DOHH2 (cell line): Measurements from ENCODE around the gene FARP2.

Source experiments
- H3F3A ChIP-seq: fragments of 200-600 bp; sonication (generic), shearing (Covaris generic); 2 replicates; pipeline ENCODE4 v1.6.0; 2016; ENCODE audit warnings: antibody characterized with exemption, mild to moderate bottlenecking; ENCODE audit not compliant: control insufficient read depth, insufficient read depth
- H3K27ac ChIP-seq: fragments of 200-600 bp; sonication (generic); 2 replicates; pipeline ENCODE4 v1.5.1; 2014; ENCODE audit warnings: low read depth, mild to moderate bottlenecking, low read length, moderate library complexity
- H3K27me3 ChIP-seq: fragments of 200-600 bp; sonication (generic); 2 replicates; pipeline ENCODE4 v1.6.1; 2014; ENCODE audit warnings: mild to moderate bottlenecking, low read length, mixed read lengths; ENCODE audit not compliant: control insufficient read depth
- H3K36me3 ChIP-seq: fragments of 200-600 bp; sonication (generic); 2 replicates; pipeline ENCODE4 v1.6.1; 2014; ENCODE audit warnings: mild to moderate bottlenecking, low read length, moderate library complexity, mixed read lengths; ENCODE audit not compliant: control insufficient read depth
- H3K4me1 ChIP-seq: fragments of 200-600 bp; sonication (generic); 2 replicates; pipeline ENCODE4 v1.6.1; 2014; ENCODE audit warnings: mild to moderate bottlenecking, low read length, mixed read lengths; ENCODE audit not compliant: control insufficient read depth
- H3K4me2 ChIP-seq: fragments of 200-600 bp; sonication (generic); 2 replicates; pipeline ENCODE4 v1.6.0; 2014; ENCODE audit warnings: mild to moderate bottlenecking, low read length, moderate library complexity
- H3K4me3 ChIP-seq: fragments of 200-600 bp; sonication (generic); 2 replicates; pipeline ENCODE4 v1.5.1; 2014; ENCODE audit warnings: mild to moderate bottlenecking, low read length, mixed read lengths
- H3K79me2 ChIP-seq: fragments of 200-600 bp; sonication (generic); 2 replicates; pipeline ENCODE4 v1.6.1; 2014; ENCODE audit warnings: mild to moderate bottlenecking, low read length, mixed read lengths; ENCODE audit not compliant: control insufficient read depth
- H3K9me2 ChIP-seq: fragments of 200-600 bp; sonication (generic); replicated peaks from 2 replicates; pipeline ENCODE4 v1.6.1; 2014; ENCODE audit warnings: mild to moderate bottlenecking, low read length, mixed read lengths; ENCODE audit not compliant: control insufficient read depth
- H3K9me3 ChIP-seq: fragments of 200-600 bp; sonication (generic); 2 replicates; pipeline ENCODE4 v1.6.1; 2014; ENCODE audit warnings: antibody characterized with exemption, low read length, mixed read lengths; ENCODE audit not compliant: control insufficient read depth, insufficient read depth
- H4K20me1 ChIP-seq: fragments of 200-600 bp; sonication (generic); 2 replicates; pipeline ENCODE4 v1.6.0; 2014; ENCODE audit warnings: low read depth, mild to moderate bottlenecking, antibody characterized with exemption, low read length, moderate library complexity; ENCODE audit not compliant: control insufficient read depth, insufficient read depth
- EZH2phosphoT487 ChIP-seq: fragments of 200-600 bp; sonication (generic); IDR thresholded peaks from 2 replicates; pipeline ENCODE4 v1.6.1; 2017; ENCODE audit warnings: borderline replicate concordance, mild to moderate bottlenecking, antibody characterized with exemption, low read length, moderate library complexity, mixed read lengths
- TF ChIP-seq, protein P1 (sequence below): fragments of 200-600 bp; sonication (generic); IDR thresholded peaks from one replicate; pipeline ENCODE4 v1.5.1; 2014; ENCODE audit warnings: antibody characterized with exemption, mild to moderate bottlenecking, low read depth, low read length; ENCODE audit not compliant: poor library complexity, severe bottlenecking

Gene FARP2

DNA sequence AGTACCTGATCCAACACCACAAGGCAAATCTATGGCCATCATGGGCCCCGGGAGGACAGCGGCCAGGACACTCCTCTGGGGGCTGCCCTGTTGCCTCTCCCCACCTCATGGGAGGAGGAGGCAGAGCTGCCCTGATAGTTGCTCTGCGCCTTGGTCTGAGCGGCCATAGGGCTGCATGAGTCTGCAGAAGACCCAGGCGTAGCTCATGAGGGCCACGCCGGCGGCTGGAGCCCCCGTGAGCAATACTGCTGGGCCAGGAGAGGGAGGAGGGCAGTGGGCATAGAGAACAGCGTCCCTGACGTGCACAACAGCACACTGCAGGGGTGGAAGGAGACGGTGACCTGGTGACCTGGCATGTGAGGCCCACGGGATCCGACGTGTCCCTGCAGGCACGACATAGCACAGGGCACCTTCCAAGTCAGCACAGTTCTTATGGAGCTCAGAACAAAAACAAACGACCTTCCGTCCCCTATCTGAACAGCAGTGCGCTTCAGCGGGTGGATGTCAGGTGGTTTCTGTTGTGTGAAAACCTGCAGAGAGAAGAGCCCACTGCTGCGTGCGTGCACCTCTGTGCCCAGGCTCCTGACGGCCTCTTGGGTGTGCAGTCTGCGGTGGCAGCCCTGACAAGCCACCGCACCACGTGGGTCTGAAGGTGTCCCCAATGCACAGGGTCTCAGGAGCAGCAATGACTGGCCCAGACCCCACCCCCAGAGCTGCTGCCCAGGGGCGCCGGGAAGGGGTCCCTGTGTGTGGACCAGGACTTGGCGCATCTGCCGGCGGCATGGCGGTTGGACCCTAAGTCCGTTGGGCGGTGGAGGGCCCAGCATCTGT, 139.3 kb downstream of the FARP2 start:
- H3K4me2 ChIP-seq: no peak overlapping the region
- H3K9me2 ChIP-seq: no peaks in the 10 kb centered on the region
- no peaks in the 10 kb centered on the region for H3K4me1 ChIP-seq
- no peak for TF ChIP-seq EZH2phosphoT487
- TF ChIP-seq, protein P1, sequence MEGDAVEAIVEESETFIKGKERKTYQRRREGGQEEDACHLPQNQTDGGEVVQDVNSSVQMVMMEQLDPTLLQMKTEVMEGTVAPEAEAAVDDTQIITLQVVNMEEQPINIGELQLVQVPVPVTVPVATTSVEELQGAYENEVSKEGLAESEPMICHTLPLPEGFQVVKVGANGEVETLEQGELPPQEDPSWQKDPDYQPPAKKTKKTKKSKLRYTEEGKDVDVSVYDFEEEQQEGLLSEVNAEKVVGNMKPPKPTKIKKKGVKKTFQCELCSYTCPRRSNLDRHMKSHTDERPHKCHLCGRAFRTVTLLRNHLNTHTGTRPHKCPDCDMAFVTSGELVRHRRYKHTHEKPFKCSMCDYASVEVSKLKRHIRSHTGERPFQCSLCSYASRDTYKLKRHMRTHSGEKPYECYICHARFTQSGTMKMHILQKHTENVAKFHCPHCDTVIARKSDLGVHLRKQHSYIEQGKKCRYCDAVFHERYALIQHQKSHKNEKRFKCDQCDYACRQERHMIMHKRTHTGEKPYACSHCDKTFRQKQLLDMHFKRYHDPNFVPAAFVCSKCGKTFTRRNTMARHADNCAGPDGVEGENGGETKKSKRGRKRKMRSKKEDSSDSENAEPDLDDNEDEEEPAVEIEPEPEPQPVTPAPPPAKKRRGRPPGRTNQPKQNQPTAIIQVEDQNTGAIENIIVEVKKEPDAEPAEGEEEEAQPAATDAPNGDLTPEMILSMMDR: no peak
- no peaks in the 10 kb centered on the region for H3K27me3 ChIP-seq
- no peak overlapping the region for H3K27ac ChIP-seq
- no peaks in the 10 kb centered on the region for H3K9me3 ChIP-seq
- H3K36me3 ChIP-seq: peaks cover 49% of the 10 kb centered on the region
- H4K20me1 ChIP-seq: no peaks in the 10 kb centered on the region
- no peak overlapping the region for H3K4me3 ChIP-seq
- H3K79me2 ChIP-seq: no peaks in the 10 kb centered on the region
- H3F3A ChIP-seq: no peaks in the 10 kb centered on the region

DNA sequence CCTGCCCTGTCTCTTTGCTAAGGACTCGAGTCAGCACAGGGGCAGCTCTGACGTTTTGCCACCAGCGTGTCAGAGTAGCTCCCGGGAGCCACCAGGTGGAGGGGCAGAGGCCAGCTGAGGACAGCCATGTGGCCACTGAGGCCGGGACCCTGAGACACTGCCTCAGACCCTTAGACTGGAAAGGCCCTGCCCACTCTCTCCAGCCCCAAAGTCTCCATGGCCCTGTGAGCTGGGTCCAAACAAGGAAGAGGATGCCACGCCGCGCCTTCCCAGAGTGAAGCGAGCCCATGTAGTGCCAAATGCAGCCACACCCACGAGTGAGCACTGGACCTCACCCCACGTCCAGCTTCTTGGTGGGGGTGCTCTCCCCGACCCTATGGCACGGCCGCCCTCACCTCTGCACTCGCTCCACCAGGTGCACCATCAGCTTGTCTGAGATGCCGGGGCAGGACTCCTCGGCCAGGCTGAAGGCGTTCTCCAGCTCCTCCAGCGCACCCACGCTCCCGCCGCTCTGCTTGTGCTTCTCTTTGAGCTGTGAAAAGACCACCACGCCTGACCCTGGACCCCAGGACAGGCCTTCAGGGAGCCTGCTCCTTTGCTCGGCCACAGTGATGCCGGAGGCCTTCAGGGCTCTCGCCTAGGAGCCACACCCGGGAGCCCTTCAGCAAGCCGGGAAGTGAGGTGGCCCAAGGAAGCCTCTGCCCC, 140.1 kb downstream of the FARP2 start:
- peaks cover 4% of the 10 kb centered on the region for H3K79me2 ChIP-seq
- H3F3A ChIP-seq: no peaks in the 10 kb centered on the region
- no peak for TF ChIP-seq EZH2phosphoT487
- TF ChIP-seq, protein P1: no peak
- no peaks in the 10 kb centered on the region for H3K9me2 ChIP-seq
- no peaks in the 10 kb centered on the region for H4K20me1 ChIP-seq
- H3K36me3 ChIP-seq: peaks cover 52% of the 10 kb centered on the region
- no peak overlapping the region for H3K4me2 ChIP-seq
- H3K27me3 ChIP-seq: no peaks in the 10 kb centered on the region
- no peaks in the 10 kb centered on the region for H3K9me3 ChIP-seq
- H3K4me1 ChIP-seq: no peaks in the 10 kb centered on the region
- no peak overlapping the region for H3K27ac ChIP-seq
- H3K4me3 ChIP-seq: no peak overlapping the region

- Histone ChIP-seq H3K79me2 (peaks cover 10% of the 10 kb centered on the region), H3K4me1 (no peaks in the 10 kb centered on the region), H3K27ac (no peak overlapping the region), H3K27me3 (no peaks in the 10 kb centered on the region), H3K9me2 (no peaks in the 10 kb centered on the region), H3K36me3 (peaks cover 57% of the 10 kb centered on the region), H3K9me3 (no peaks in the 10 kb centered on the region), H3K4me2 (no peak overlapping the region), H3F3A (no peaks in the 10 kb centered on the region), H3K4me3 (no peak overlapping the region), H4K20me1 (no peaks in the 10 kb centered on the region)
- TF ChIP-seq, protein P1: no peak
- TF ChIP-seq EZH2phosphoT487: no peak
Observed at GRCh38 chr2:241496904-241497877, 141.1 kb downstream of the FARP2 start.
